Panc1 (cell line): ENCODE data around the gene KIF25.

ENCODE experiments used
- CTCF ChIP-seq: fragments of 450-650 bp; IDR thresholded peaks from 2 replicates; pipeline ENCODE4 v1.5.1; 2017; ENCODE audit warnings: mild to moderate bottlenecking
- TCF7L2 ChIP-seq: IDR thresholded peaks from 2 replicates; pipeline ENCODE4 v1.6.1; 2011; ENCODE audit warnings: mild to moderate bottlenecking, low read depth, low read length, inconsistent platforms

DNA sequence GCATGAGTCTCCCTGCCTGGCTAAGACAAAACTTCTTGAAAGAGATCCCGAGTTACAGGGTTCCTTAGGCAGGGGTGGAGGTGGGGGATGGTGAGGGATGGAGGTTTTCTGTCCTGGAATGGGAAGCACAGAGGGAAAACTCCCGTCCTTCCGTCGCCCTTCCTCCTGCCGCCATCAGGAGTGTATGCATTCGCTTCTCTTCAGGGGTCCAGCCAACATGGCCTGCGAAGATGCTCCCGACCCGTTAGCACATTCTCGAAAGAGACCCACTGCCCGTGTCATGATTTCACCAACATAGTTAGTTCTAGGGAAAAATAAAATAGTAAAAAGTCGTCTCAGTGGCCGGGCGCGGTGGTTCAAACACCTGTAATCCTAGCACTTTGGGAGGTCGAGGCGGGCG, 37.1 kb downstream of the KIF25 start:
- TF ChIP-seq CTCF (no peak), TCF7L2 (no peak)
